ENCODE results near the gene TMPRSS11D.

DNA sequence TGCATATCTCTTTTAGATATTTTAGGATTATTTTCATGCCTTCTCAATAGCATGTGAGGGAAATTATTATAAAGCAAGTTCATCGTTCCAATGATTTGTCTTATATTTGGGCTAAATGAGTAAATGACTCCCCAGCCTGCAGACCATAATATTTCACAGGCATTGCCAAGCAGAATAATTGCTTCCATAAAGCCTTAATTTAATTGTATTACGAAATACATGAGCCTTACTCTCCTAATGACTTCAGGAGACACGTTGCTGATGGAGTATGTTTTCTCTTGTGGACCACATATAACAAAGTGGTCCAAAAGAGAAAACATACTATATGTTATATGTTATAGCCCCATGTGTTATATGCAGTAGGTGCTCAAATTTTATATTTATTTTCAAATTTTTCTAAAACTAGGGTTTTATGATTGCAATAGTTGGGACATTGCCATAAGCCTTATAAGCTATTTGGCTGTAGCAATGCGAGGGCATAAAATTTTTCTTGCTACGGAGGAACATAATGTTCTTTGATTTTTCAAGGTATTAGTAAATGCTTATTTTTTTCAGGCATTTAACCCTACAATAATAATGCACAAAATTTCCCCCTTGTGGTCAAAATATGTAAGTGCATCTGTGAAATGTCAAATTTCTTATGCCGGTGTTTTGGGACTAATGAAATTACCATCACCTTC, 26.2 kb upstream of the TMPRSS11D start:
- TF ChIP-seq IKZF3 (tag by site-specific recombination; IDR thresholded peaks at IDR 0.05) (no peak), ZNF610 (tag by site-specific recombination; IDR thresholded peaks at IDR 0.05; ENCODE audit: borderline replicate concordance) (no peak), TRIM28 (IDR thresholded peaks at IDR 0.05; ENCODE audit: borderline replicate concordance, low read length) (no peak), ZNF433 (tag by site-specific recombination; IDR thresholded peaks at IDR 0.05; ENCODE audit: low read depth) (no peak), SP3 (tag by site-specific recombination; IDR thresholded peaks at IDR 0.05) (no peak), ZNF830 (tag by site-specific recombination; IDR thresholded peaks at IDR 0.05; ENCODE audit: low read depth) (no peak)
- TF ChIP-seq, protein P1, sequence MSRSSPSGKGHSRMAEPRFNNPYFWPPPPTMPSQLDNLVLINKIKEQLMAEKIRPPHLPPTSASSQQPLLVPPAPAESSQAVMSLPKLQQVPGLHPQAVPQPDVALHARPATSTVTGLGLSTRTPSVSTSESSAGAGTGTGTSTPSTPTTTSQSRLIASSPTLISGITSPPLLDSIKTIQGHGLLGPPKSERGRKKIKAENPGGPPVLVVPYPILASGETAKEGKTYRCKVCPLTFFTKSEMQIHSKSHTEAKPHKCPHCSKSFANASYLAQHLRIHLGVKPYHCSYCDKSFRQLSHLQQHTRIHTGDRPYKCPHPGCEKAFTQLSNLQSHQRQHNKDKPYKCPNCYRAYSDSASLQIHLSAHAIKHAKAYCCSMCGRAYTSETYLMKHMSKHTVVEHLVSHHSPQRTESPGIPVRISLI (tag by site-specific recombination; IDR thresholded peaks at IDR 0.05): no peak
- TF ChIP-seq, protein P2, sequence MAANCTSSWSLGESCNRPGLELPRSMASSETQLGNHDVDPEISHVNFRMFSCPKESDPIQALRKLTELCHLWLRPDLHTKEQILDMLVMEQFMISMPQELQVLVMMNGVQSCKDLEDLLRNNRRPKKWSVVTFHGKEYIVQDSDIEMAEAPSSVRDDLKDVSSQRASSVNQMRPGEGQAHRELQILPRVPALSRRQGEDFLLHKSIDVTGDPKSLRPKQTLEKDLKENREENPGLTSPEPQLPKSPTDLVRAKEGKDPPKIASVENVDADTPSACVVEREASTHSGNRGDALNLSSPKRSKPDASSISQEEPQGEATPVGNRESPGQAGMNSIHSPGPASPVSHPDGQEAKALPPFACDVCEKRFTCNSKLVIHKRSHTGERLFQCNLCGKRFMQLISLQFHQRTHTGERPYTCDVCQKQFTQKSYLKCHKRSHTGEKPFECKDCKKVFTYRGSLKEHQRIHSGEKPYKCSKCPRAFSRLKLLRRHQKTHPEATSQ (tag by site-specific recombination; IDR thresholded peaks at IDR 0.05): no peak
- TF ChIP-seq, protein P3, sequence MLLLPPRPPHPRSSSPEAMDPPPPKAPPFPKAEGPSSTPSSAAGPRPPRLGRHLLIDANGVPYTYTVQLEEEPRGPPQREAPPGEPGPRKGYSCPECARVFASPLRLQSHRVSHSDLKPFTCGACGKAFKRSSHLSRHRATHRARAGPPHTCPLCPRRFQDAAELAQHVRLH (tag by site-specific recombination; IDR thresholded peaks at IDR 0.05): no peak
- TF ChIP-seq, protein P4, sequence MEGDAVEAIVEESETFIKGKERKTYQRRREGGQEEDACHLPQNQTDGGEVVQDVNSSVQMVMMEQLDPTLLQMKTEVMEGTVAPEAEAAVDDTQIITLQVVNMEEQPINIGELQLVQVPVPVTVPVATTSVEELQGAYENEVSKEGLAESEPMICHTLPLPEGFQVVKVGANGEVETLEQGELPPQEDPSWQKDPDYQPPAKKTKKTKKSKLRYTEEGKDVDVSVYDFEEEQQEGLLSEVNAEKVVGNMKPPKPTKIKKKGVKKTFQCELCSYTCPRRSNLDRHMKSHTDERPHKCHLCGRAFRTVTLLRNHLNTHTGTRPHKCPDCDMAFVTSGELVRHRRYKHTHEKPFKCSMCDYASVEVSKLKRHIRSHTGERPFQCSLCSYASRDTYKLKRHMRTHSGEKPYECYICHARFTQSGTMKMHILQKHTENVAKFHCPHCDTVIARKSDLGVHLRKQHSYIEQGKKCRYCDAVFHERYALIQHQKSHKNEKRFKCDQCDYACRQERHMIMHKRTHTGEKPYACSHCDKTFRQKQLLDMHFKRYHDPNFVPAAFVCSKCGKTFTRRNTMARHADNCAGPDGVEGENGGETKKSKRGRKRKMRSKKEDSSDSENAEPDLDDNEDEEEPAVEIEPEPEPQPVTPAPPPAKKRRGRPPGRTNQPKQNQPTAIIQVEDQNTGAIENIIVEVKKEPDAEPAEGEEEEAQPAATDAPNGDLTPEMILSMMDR (tag by site-specific recombination; IDR thresholded peaks at IDR 0.05): no peak
- TF ChIP-seq, protein P5, sequence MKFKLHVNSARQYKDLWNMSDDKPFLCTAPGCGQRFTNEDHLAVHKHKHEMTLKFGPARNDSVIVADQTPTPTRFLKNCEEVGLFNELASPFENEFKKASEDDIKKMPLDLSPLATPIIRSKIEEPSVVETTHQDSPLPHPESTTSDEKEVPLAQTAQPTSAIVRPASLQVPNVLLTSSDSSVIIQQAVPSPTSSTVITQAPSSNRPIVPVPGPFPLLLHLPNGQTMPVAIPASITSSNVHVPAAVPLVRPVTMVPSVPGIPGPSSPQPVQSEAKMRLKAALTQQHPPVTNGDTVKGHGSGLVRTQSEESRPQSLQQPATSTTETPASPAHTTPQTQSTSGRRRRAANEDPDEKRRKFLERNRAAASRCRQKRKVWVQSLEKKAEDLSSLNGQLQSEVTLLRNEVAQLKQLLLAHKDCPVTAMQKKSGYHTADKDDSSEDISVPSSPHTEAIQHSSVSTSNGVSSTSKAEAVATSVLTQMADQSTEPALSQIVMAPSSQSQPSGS (tag by site-specific recombination; IDR thresholded peaks at IDR 0.05; ENCODE audit: low read depth): no peak
- TF ChIP-seq, protein P6, sequence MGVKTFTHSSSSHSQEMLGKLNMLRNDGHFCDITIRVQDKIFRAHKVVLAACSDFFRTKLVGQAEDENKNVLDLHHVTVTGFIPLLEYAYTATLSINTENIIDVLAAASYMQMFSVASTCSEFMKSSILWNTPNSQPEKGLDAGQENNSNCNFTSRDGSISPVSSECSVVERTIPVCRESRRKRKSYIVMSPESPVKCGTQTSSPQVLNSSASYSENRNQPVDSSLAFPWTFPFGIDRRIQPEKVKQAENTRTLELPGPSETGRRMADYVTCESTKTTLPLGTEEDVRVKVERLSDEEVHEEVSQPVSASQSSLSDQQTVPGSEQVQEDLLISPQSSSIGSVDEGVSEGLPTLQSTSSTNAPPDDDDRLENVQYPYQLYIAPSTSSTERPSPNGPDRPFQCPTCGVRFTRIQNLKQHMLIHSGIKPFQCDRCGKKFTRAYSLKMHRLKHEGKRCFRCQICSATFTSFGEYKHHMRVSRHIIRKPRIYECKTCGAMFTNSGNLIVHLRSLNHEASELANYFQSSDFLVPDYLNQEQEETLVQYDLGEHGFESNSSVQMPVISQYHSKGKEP (tag by site-specific recombination; IDR thresholded peaks at IDR 0.05): no peak
- TF ChIP-seq, protein P7, sequence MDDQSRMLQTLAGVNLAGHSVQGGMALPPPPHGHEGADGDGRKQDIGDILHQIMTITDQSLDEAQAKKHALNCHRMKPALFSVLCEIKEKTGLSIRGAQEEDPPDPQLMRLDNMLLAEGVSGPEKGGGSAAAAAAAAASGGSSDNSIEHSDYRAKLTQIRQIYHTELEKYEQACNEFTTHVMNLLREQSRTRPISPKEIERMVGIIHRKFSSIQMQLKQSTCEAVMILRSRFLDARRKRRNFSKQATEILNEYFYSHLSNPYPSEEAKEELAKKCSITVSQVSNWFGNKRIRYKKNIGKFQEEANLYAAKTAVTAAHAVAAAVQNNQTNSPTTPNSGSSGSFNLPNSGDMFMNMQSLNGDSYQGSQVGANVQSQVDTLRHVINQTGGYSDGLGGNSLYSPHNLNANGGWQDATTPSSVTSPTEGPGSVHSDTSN (CRISPR knock-in tag; IDR thresholded peaks at IDR 0.05): no peak
- TF ChIP-seq, protein P8, sequence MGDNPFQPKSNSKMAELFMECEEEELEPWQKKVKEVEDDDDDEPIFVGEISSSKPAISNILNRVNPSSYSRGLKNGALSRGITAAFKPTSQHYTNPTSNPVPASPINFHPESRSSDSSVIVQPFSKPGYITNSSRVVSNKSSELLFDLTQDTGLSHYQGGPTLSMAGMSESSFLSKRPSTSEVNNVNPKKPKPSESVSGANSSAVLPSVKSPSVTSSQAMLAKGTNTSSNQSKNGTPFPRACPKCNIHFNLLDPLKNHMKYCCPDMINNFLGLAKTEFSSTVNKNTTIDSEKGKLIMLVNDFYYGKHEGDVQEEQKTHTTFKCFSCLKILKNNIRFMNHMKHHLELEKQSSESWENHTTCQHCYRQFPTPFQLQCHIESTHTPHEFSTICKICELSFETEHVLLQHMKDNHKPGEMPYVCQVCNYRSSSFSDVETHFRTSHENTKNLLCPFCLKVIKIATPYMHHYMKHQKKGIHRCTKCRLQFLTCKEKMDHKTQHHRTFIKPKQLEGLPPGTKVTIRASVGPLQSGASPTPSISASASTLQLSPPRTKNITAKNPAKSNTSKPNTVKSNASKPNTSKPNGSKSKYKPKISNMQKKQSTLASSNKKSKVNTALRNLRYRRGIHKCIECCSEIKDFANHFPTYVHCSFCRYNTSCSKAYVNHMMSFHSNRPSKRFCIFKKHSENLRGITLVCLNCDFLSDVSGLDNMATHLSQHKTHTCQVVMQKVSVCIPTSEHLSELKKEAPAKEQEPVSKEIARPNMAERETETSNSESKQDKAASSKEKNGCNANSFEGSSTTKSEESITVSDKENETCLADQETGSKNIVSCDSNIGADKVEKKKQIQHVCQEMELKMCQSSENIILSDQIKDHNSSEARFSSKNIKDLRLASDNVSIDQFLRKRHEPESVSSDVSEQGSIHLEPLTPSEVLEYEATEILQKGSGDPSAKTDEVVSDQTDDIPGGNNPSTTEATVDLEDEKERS (tag by site-specific recombination; IDR thresholded peaks at IDR 0.05): no peak

Measured in HEK293 (cell line).